ENCODE measurements around the gene TFB1M. TPM values are rescaled to one million over a fixed set of nuclear protein-coding genes. Genes with fewer than 3 reads are reported as not detected.

TFB1M gene
- total and polyA plus RNA-seq, 4 donors = 9.7 to 27.9 (median 19.0) TPM

DNA sequence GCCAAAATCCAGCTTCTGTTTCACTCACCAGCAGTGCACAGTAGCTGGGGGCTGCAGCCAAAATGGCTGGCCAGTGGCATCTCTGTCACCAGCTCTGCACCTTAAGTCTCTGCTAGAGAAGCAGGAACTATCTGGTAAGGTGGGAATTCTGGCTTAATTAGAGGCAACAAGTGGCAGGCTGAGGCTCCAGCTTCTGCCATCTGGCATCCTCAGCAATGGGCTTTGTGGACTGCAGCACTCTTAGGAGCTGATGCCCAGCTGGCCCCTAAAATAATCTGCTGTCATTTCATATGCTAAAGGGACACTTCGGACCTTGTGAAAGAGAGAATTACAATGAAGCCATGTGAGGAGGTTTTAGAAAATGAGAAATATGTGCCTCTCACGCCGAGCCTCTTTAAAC, 55.1 kb downstream of the TFB1M start:
- peaks cover 6 to 19% (median 14%) of the 10 kb centered on the region in 4 donors for H3K36me3 ChIP-seq (ENCODE audit: control insufficient read depth in 4 of 4, insufficient read depth in 4 of 4, low read length in 4 of 4)
- no peak for DNase-seq
- no peak overlapping the region for H3K27ac ChIP-seq (ENCODE audit: low read depth in 1 of 2, low read length in 1 of 2)
- no peak overlapping the region for H3K9ac ChIP-seq (ENCODE audit: insufficient read depth in 1 of 2, low read length in 2 of 2)
- TF ChIP-seq CTCF (IDR thresholded peaks at IDR 0.05; ENCODE audit: control extremely low read depth, extremely low read depth) = no peak
- peaks cover 0 to 12% (median 2%) of the 10 kb centered on the region in 5 donors for H3K4me1 ChIP-seq (ENCODE audit: control insufficient read depth in 5 of 5, insufficient read depth in 5 of 5, low read length in 5 of 5)
- no peak for ATAC-seq (ENCODE audit: insufficient read depth, low FRiP score)
- H3K27me3 ChIP-seq (ENCODE audit: control insufficient read depth in 3 of 3, insufficient read depth in 3 of 3, low read length in 2 of 3) = no peaks in the 10 kb centered on the region
- peaks cover 0 to 2% (median 0%) of the 10 kb centered on the region in 4 donors for H3K9me3 ChIP-seq (ENCODE audit: control insufficient read depth in 4 of 4, insufficient read depth in 3 of 4, low read length in 3 of 4)
- 91 to 95% methylated on average over 3 of the region's 3 CpGs for WGBS, 2 donors
- no peak overlapping the region for H3K4me3 ChIP-seq

DNA sequence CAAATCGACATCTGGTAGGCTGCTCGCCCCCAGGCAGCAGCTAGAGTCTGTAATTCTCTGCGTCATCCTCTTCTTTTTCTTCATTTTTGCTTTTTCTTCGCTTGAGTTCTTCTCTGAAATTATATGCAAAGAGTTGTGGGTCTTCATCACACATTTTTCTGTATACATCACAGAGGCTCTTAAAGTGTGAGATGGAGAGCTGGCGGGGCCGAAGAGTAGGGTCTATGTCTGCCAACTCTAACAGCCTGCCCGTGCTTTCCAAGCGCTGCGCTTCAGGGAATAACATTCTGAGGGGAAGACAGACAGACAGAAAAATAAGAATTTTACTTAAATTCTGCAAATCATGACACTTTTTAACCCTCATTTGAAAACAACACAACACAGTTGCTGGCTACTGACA, 56.5 kb downstream of the TFB1M start:
- Histone ChIP-seq H3K36me3 (ENCODE audit: control insufficient read depth in 4 of 4, insufficient read depth in 4 of 4, low read length in 4 of 4) (peaks cover 6 to 21% (median 16%) of the 10 kb centered on the region in 4 donors), H3K27ac (ENCODE audit: low read depth in 1 of 2, low read length in 1 of 2) (no peak overlapping the region), H3K4me1 (ENCODE audit: control insufficient read depth in 5 of 5, insufficient read depth in 5 of 5, low read length in 5 of 5) (peaks cover 0 to 9% (median 2%) of the 10 kb centered on the region in 5 donors), H3K9ac (ENCODE audit: insufficient read depth in 1 of 2, low read length in 2 of 2) (no peak overlapping the region), H3K4me3 (no peak overlapping the region), H3K27me3 (ENCODE audit: control insufficient read depth in 3 of 3, insufficient read depth in 3 of 3, low read length in 2 of 3) (no peaks in the 10 kb centered on the region), H3K9me3 (ENCODE audit: control insufficient read depth in 4 of 4, insufficient read depth in 3 of 4, low read length in 3 of 4) (peaks cover 0 to 2% (median 0%) of the 10 kb centered on the region in 4 donors)
- 96% methylated on average over 9 of the region's 9 CpGs for WGBS, 2 donors
- DNase-seq (no peak), ATAC-seq (ENCODE audit: insufficient read depth, low FRiP score) (no peak)
- TF ChIP-seq CTCF (IDR thresholded peaks at IDR 0.05; ENCODE audit: control extremely low read depth, extremely low read depth) = no peak

DNA sequence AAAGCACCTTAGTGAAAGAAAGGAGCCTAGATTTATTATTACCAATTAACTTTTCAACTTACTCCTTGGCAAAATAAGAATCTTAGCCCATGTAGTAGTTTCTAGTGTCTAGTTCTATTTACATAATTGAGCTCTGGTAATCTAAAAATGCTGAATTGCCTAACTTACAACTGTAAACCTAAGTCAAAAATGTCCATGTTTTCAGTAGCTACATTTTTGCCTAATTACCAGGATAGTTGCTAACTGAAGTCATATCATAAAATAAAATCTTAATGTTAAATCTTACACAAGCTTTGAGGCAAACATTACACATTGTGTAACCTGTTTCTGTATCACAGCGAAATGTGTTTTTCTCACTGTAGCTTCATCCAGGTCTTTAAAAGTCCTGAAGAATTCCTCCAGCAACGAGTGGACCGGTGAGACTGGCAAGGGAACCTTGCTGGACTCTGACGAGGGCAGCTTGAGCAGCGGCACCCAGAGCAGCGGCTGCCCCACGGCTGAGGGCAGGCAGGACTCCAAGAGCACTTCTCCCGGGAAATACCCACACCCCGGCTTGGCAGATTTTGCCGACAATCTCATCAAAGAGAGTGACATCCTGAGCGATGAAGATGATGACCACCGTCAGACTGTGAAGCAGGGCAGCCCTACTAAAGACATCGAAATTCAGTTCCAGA, 58.0 kb downstream of the TFB1M start:
- H3K9ac ChIP-seq (ENCODE audit: insufficient read depth in 1 of 2, low read length in 2 of 2) = no peak overlapping the region
- ATAC-seq (ENCODE audit: insufficient read depth, low FRiP score) (no peak), DNase-seq (no peak)
- TF ChIP-seq CTCF (IDR thresholded peaks at IDR 0.05; ENCODE audit: control extremely low read depth, extremely low read depth) = no peak
- peaks cover 6 to 24% (median 18%) of the 10 kb centered on the region in 4 donors for H3K36me3 ChIP-seq (ENCODE audit: control insufficient read depth in 4 of 4, insufficient read depth in 4 of 4, low read length in 4 of 4)
- no peak overlapping the region for H3K27ac ChIP-seq (ENCODE audit: low read depth in 1 of 2, low read length in 1 of 2)
- no peaks in the 10 kb centered on the region for H3K9me3 ChIP-seq (ENCODE audit: control insufficient read depth in 4 of 4, insufficient read depth in 3 of 4, low read length in 3 of 4)
- H3K4me3 ChIP-seq = no peak overlapping the region
- H3K27me3 ChIP-seq (ENCODE audit: control insufficient read depth in 3 of 3, insufficient read depth in 3 of 3, low read length in 2 of 3) = no peaks in the 10 kb centered on the region
- peaks cover 0 to 9% (median 3%) of the 10 kb centered on the region in 5 donors for H3K4me1 ChIP-seq (ENCODE audit: control insufficient read depth in 5 of 5, insufficient read depth in 5 of 5, low read length in 5 of 5)
- 84 to 90% methylated on average over 13 of the region's 13 CpGs for WGBS, 2 donors

All from lung (tissue), 12 donors.